Muscle layer of colon (tissue), 2 donors: ENCODE data around the gene SHISA9.

Source experiments
- H3K27ac ChIP-seq: one replicate; pipeline ENCODE4 v1.7.0; 2013; ENCODE audit warnings: low read depth, mild to moderate bottlenecking, low read length, moderate library complexity
- H3K27me3 ChIP-seq, 2 donors: one replicate each; pipeline ENCODE4 v1.7.0; 2013; ENCODE audit warnings: low read length in 2 of 2, mild to moderate bottlenecking in 2 of 2; ENCODE audit not compliant: insufficient read depth in 2 of 2, control insufficient read depth in 1 of 2
- H3K36me3 ChIP-seq: one replicate; pipeline ENCODE4 v1.7.0; 2013; ENCODE audit warnings: mild to moderate bottlenecking, low read length; ENCODE audit not compliant: insufficient read depth
- H3K4me1 ChIP-seq: one replicate; pipeline ENCODE4 v1.7.0; 2013; ENCODE audit warnings: mild to moderate bottlenecking, low read length; ENCODE audit not compliant: insufficient read depth
- H3K4me3 ChIP-seq, 2 donors: one replicate each; pipeline ENCODE4 v1.7.0; 2013; ENCODE audit warnings: low read length in 2 of 2, low read depth in 1 of 2, mild to moderate bottlenecking in 1 of 2, moderate library complexity in 1 of 2
- H3K9ac ChIP-seq: one replicate; pipeline ENCODE4 v1.7.0; 2013; ENCODE audit warnings: low read length
- H3K9me3 ChIP-seq: one replicate; pipeline ENCODE4 v1.7.0; 2013; ENCODE audit warnings: mild to moderate bottlenecking, low read length
- donor health status: abdominal sarcoma.
- donor health status: Adenocarcinoma of cecum.

Gene SHISA9

GRCh38 chr16:13193721-13194120 lies 292.3 kb downstream of the SHISA9 start:
- H3K9ac ChIP-seq, result no peak overlapping the region
- H3K4me1 ChIP-seq, result no peaks in the 10 kb centered on the region
- no peaks in the 10 kb centered on the region for H3K36me3 ChIP-seq
- H3K9me3 ChIP-seq, result no peaks in the 10 kb centered on the region
- H3K4me3 ChIP-seq, result no peak overlapping the region
- H3K27ac ChIP-seq, result no peak overlapping the region
- no peaks in the 10 kb centered on the region for H3K27me3 ChIP-seq

GRCh38 chr16:13194766-13195165 lies 293.4 kb downstream of the SHISA9 start:
- Histone ChIP-seq H3K9ac (no peak overlapping the region), H3K36me3 (no peaks in the 10 kb centered on the region), H3K4me3 (no peak overlapping the region), H3K4me1 (no peaks in the 10 kb centered on the region), H3K27me3 (no peaks in the 10 kb centered on the region), H3K9me3 (no peaks in the 10 kb centered on the region), H3K27ac (no peak overlapping the region)

GRCh38 chr16:13203725-13204124 lies 302.3 kb downstream of the SHISA9 start:
- Histone ChIP-seq H3K27me3 (no peaks in the 10 kb centered on the region), H3K36me3 (no peaks in the 10 kb centered on the region), H3K4me3 (no peak overlapping the region)

GRCh38 chr16:13205352-13205751 lies 304.0 kb downstream of the SHISA9 start:
- Histone ChIP-seq H3K9ac (no peak overlapping the region), H3K36me3 (no peaks in the 10 kb centered on the region), H3K9me3 (no peaks in the 10 kb centered on the region), H3K27ac (no peak overlapping the region), H3K4me1 (no peaks in the 10 kb centered on the region), H3K4me3 (no peak overlapping the region), H3K27me3 (no peaks in the 10 kb centered on the region)

More at GRCh38 chr16:13203725-13204124, 302.3 kb downstream of the SHISA9 start:
- Histone ChIP-seq H3K9me3 (no peaks in the 10 kb centered on the region), H3K4me1 (no peaks in the 10 kb centered on the region), H3K9ac (no peak overlapping the region), H3K27ac (no peak overlapping the region)

GRCh38 chr16:13206606-13207005 lies 305.2 kb downstream of the SHISA9 start:
- Histone ChIP-seq H3K36me3 (no peaks in the 10 kb centered on the region), H3K27ac (no peak overlapping the region), H3K9me3 (no peaks in the 10 kb centered on the region), H3K4me1 (no peaks in the 10 kb centered on the region), H3K27me3 (no peaks in the 10 kb centered on the region), H3K9ac (no peak overlapping the region), H3K4me3 (no peak overlapping the region)

- Histone ChIP-seq H3K27me3 (no peaks in the 10 kb centered on the region), H3K27ac (no peak overlapping the region), H3K4me1 (no peaks in the 10 kb centered on the region), H3K9me3 (no peaks in the 10 kb centered on the region), H3K36me3 (no peaks in the 10 kb centered on the region), H3K4me3 (no peak overlapping the region), H3K9ac (no peak overlapping the region)
These were observed 305.8 kb downstream of the SHISA9 start for GRCh38 chr16:13207151-13207550.

GRCh38 chr16:13223666-13224065 lies 322.3 kb downstream of the SHISA9 start:
- no peaks in the 10 kb centered on the region for H3K36me3 ChIP-seq
- no peaks in the 10 kb centered on the region for H3K9me3 ChIP-seq
- H3K9ac ChIP-seq, result no peak overlapping the region
- no peak overlapping the region for H3K27ac ChIP-seq
- no peaks in the 10 kb centered on the region for H3K27me3 ChIP-seq
- H3K4me1 ChIP-seq, result no peaks in the 10 kb centered on the region
- no peak overlapping the region for H3K4me3 ChIP-seq

GRCh38 chr16:13229039-13229438 lies 327.6 kb downstream of the SHISA9 start:
- H3K4me3 ChIP-seq, result no peak overlapping the region
- no peaks in the 10 kb centered on the region for H3K9me3 ChIP-seq

GRCh38 chr16:13231365-13231764 lies 330.0 kb downstream of the SHISA9 start:
- Histone ChIP-seq H3K27me3 (no peaks in the 10 kb centered on the region), H3K36me3 (no peaks in the 10 kb centered on the region), H3K4me1 (no peaks in the 10 kb centered on the region), H3K9ac (no peak overlapping the region), H3K9me3 (no peaks in the 10 kb centered on the region), H3K27ac (no peak overlapping the region), H3K4me3 (no peak overlapping the region)

More at GRCh38 chr16:13229039-13229438, 327.6 kb downstream of the SHISA9 start:
- no peaks in the 10 kb centered on the region for H3K36me3 ChIP-seq
- no peak overlapping the region for H3K9ac ChIP-seq
- no peaks in the 10 kb centered on the region for H3K4me1 ChIP-seq
- no peaks in the 10 kb centered on the region for H3K27me3 ChIP-seq
- H3K27ac ChIP-seq, result no peak overlapping the region

GRCh38 chr16:13234999-13235398 lies 333.6 kb downstream of the SHISA9 start:
- Histone ChIP-seq H3K9ac (no peak overlapping the region), H3K27ac (no peak overlapping the region), H3K9me3 (no peaks in the 10 kb centered on the region), H3K27me3 (no peaks in the 10 kb centered on the region), H3K36me3 (no peaks in the 10 kb centered on the region), H3K4me3 (no peak overlapping the region), H3K4me1 (no peaks in the 10 kb centered on the region)

- Histone ChIP-seq H3K27ac (no peak overlapping the region), H3K4me3 (no peak overlapping the region), H3K4me1 (no peaks in the 10 kb centered on the region), H3K36me3 (no peaks in the 10 kb centered on the region), H3K9me3 (no peaks in the 10 kb centered on the region), H3K27me3 (no peaks in the 10 kb centered on the region), H3K9ac (no peak overlapping the region)
These were observed 334.9 kb downstream of the SHISA9 start for GRCh38 chr16:13236308-13236707.

GRCh38 chr16:13238182-13238581 lies 336.8 kb downstream of the SHISA9 start:
- Histone ChIP-seq H3K9ac (no peak overlapping the region), H3K4me3 (no peak overlapping the region), H3K9me3 (no peaks in the 10 kb centered on the region), H3K27me3 (no peaks in the 10 kb centered on the region), H3K36me3 (no peaks in the 10 kb centered on the region), H3K4me1 (no peaks in the 10 kb centered on the region), H3K27ac (no peak overlapping the region)
